AG10803 (cell line): Measurements from ENCODE around the gene MAP3K15.

Experiments
- DNase-seq: peaks from one replicate; pipeline ENCODE4 v3.0.0; 2010; ENCODE audit warnings: low read depth
- H3K4me3 ChIP-seq: 2 replicates; pipeline ENCODE4 v1.5.1; 2011; ENCODE audit warnings: mild to moderate bottlenecking, low read length, control low read depth
- TF ChIP-seq, protein P1 (sequence below): conservative IDR thresholded peaks from 2 replicates; pipeline ENCODE4 v1.5.1; 2011; ENCODE audit warnings: mild to moderate bottlenecking, low read length, control low read depth, inconsistent platforms

Gene MAP3K15

DNA sequence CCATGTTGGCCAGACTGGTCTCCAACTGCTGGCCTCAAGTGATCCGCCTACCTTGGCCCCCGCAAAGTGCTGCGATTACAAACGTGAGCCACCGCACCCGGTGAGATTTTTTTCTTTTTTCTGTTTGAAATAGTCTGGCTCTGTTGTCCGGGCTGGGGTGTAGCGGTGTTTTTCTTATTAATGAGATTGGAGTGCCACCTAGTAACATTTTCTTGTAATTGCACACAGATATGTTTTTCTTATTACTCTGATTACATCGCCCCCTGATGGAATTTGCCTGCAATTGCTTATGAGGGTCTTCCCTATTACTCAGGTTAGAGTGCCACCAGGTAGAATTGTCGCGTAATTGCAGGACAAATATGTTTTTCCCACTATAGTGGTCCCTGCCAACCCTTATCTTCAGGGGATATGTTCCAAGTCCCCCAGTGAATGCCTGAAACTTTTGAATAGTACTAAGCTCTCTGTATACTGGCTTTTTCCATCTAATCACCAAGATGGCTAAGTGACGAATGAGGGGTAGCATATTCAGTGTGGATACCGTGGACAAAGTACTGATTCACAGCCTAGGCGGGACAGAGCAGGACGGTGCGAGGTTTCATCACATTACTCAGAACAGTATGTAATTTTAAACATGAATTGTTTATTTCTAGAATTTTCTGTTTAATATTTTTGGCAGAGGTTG lies 180.2 kb downstream of the MAP3K15 start:
- TF ChIP-seq, protein P1, sequence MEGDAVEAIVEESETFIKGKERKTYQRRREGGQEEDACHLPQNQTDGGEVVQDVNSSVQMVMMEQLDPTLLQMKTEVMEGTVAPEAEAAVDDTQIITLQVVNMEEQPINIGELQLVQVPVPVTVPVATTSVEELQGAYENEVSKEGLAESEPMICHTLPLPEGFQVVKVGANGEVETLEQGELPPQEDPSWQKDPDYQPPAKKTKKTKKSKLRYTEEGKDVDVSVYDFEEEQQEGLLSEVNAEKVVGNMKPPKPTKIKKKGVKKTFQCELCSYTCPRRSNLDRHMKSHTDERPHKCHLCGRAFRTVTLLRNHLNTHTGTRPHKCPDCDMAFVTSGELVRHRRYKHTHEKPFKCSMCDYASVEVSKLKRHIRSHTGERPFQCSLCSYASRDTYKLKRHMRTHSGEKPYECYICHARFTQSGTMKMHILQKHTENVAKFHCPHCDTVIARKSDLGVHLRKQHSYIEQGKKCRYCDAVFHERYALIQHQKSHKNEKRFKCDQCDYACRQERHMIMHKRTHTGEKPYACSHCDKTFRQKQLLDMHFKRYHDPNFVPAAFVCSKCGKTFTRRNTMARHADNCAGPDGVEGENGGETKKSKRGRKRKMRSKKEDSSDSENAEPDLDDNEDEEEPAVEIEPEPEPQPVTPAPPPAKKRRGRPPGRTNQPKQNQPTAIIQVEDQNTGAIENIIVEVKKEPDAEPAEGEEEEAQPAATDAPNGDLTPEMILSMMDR: no peak
- DNase-seq: no peak
- H3K4me3 ChIP-seq: no peak overlapping the region

- peak; percentile 27 for DNase-seq
- no peak overlapping the region for H3K4me3 ChIP-seq
- TF ChIP-seq, protein P1: no peak
These were observed 182.3 kb downstream of the MAP3K15 start for GRCh38 chrX:19332983-19333382.

DNA sequence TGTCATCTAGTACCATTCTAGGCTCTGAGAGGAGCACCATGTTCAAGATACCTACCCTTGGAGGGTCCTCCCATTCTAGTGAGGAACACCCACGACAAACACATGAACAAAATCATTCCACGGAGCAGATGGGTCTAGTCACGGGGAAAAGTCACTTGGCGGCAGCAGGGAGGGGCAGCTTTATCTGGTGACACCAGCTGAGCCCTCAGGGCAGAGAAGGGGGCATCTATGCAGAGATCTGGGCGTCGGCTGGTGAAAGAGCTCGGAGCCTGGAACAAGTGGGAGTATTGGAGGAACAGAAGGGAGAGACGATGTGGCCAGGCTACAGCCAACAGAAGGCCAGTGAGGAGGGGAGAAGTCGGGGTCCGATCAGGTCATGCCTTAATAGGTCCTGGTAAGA lies 183.5 kb downstream of the MAP3K15 start:
- DNase-seq: no peak
- TF ChIP-seq, protein P1: no peak
- H3K4me3 ChIP-seq: no peak overlapping the region

DNA sequence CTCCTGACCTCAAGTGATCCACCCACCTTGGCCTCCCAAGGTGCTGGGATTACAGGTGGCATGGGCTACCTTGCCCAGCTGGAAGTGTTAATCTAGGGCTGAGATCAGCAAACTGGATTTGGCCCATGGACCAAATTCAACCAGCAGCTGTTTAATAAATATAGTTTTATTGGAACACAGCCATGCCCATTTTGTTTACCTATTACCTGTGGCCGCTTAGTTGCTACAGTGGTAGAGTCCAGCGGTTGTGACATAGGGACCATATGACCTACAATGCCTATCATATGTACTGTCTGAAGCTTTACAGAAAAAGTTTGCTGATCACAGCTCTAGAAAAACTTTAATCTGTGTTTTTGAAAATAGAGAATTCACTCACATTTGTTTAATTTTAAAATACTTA lies 188.7 kb downstream of the MAP3K15 start:
- H3K4me3 ChIP-seq: no peak overlapping the region
- TF ChIP-seq, protein P1: no peak
- DNase-seq: no peak
